WTC11 (cell line): ENCODE measurements around the gene ESYT2.

Source experiments
- CREB1 ChIP-seq: sonication (generic); formaldehyde crosslinking; IDR thresholded peaks from 2 replicates; pipeline ENCODE4 v1.8.0; 2023; ENCODE audit warnings: mild to moderate bottlenecking, missing genetic modification reagents
- FOXJ3 ChIP-seq: sonication (generic); formaldehyde crosslinking; IDR thresholded peaks from 2 replicates; pipeline ENCODE4 v1.9.0; 2021; ENCODE audit warnings: missing genetic modification reagents, mild to moderate bottlenecking, borderline replicate concordance
- FOXP1 ChIP-seq: sonication (generic); formaldehyde crosslinking; IDR thresholded peaks from 2 replicates; pipeline ENCODE4 v1.8.0; 2022; ENCODE audit warnings: missing genetic modification reagents, mild to moderate bottlenecking, moderate library complexity, borderline replicate concordance
- NR3C1 ChIP-seq: sonication (generic); formaldehyde crosslinking; conservative IDR thresholded peaks from 2 replicates; pipeline ENCODE4 v1.8.1; 2023; ENCODE audit warnings: low read depth, mild to moderate bottlenecking, missing genetic modification reagents
- TF ChIP-seq, protein P1 (sequence below): fragments of 200-600 bp; IDR thresholded peaks from 2 replicates; pipeline ENCODE4 v1.8.0; 2022; ENCODE audit warnings: antibody characterized with exemption
- TF ChIP-seq, protein P2 (sequence below): sonication (generic); formaldehyde crosslinking; IDR thresholded peaks from 2 replicates; pipeline ENCODE4 v1.8.0; 2022; ENCODE audit warnings: mild to moderate bottlenecking, missing genetic modification reagents

DNA sequence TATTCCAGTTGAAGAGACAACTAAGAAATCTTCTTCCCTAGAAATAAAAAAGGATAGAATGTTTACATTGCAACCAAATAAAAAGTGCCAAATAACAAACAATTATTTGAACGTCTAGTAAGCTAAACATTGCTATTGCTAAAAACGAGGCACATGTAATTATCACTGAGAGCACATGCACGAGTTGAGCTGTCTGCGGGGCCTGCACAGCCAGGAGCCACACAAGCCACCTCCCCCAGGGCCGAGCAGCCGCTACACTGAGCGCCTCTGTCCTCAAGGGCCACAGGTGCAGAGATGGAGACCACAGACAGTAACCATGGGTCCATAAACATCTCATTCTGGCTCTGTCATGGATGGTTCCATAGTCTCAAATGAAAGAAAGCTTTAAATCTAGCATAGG is 141.9 kb downstream of the ESYT2 start:
- TF ChIP-seq FOXP1 (CRISPR knock-in tag) = no peak
- TF ChIP-seq, protein P1, sequence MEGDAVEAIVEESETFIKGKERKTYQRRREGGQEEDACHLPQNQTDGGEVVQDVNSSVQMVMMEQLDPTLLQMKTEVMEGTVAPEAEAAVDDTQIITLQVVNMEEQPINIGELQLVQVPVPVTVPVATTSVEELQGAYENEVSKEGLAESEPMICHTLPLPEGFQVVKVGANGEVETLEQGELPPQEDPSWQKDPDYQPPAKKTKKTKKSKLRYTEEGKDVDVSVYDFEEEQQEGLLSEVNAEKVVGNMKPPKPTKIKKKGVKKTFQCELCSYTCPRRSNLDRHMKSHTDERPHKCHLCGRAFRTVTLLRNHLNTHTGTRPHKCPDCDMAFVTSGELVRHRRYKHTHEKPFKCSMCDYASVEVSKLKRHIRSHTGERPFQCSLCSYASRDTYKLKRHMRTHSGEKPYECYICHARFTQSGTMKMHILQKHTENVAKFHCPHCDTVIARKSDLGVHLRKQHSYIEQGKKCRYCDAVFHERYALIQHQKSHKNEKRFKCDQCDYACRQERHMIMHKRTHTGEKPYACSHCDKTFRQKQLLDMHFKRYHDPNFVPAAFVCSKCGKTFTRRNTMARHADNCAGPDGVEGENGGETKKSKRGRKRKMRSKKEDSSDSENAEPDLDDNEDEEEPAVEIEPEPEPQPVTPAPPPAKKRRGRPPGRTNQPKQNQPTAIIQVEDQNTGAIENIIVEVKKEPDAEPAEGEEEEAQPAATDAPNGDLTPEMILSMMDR = no peak
- TF ChIP-seq, protein P2, sequence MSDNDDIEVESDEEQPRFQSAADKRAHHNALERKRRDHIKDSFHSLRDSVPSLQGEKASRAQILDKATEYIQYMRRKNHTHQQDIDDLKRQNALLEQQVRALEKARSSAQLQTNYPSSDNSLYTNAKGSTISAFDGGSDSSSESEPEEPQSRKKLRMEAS (CRISPR knock-in tag) = no peak
- no peak for TF ChIP-seq FOXJ3 (CRISPR knock-in tag)
- no peak for TF ChIP-seq CREB1 (CRISPR knock-in tag)
- TF ChIP-seq NR3C1 = no peak
